Motor neuron (in vitro differentiated cells): ENCODE data around the gene SGMS1. TPM values are rescaled to one million over a fixed set of nuclear protein-coding genes. Genes with fewer than 3 reads are reported as not detected.
A peak's percentile ranks its signal among the peaks of the same experiment; 100 is the strongest.

Experiments
- ATAC-seq, 8 experiments: fragments of 200-7000 bp; cut with Tn5 transposase; replicated peaks in 6 of 8; 2 replicates each; pipeline ENCODE4 v1.8.0; 2021; ENCODE audit warnings: mild to moderate bottlenecking in 8 of 8, moderate library complexity in 8 of 8
- H3K27ac ChIP-seq, 2 donors: fragments of 250-450 bp; sonication (Bioruptor Pico); 2 replicates each; pipeline ENCODE4 v1.9.0; 2021; ENCODE audit warnings: antibody characterized with exemption in 2 of 2, mild to moderate bottlenecking in 2 of 2, moderate library complexity in 1 of 2
- H3K4me1 ChIP-seq, 2 donors: fragments of 250-450 bp; sonication (Bioruptor Pico); replicated peaks in 1 of 2; 2 replicates each; pipeline ENCODE4 v1.6.1; 2021; ENCODE audit warnings: antibody characterized with exemption in 2 of 2, mild to moderate bottlenecking in 2 of 2, moderate library complexity in 1 of 2
- H3K4me3 ChIP-seq, 5 donors: fragments of 250-450 bp; sonication (Bioruptor Pico); 2 replicates each; pipeline ENCODE4 v1.9.0; 2021; ENCODE audit warnings: antibody characterized with exemption in 5 of 5, mild to moderate bottlenecking in 5 of 5, moderate library complexity in 4 of 5
- WGBS, 10 experiments: fragments of 450-650 bp; shearing (Covaris generic); methylation state at CpG; one replicate each; pipeline ENCODE4 v1.0.0; 2022; 5-methylcytosine and 5-hydroxymethylcytosine counted together
- in situ Hi-C, 9 experiments: fragments of 400-800 bp; cut with MboI; loops; one replicate each; pipeline ENCODE4 v1.15.0; 2021; ENCODE audit warnings: low sequenced_read_pairs in 9 of 9, low pct_unique_long_range_greater_than_20kb in 2 of 9; ENCODE audit not compliant: unreplicated experiment in 9 of 9
- total RNA-seq, 8 experiments: library from RNA; unstranded; fragments of 300-600 nt; gene quantifications; 2 replicates each; pipeline versions ENCODE4 v1.2.3 to v1.2.4, GENCODE V29; 2022

Gene SGMS1
- total RNA-seq, 8 experiments from 2014 or later, result 8.5 to 31.0 (median 19.8) TPM

GRCh38 chr10:50582766-50583762, 40.7 kb downstream of the SGMS1 start:
- Histone ChIP-seq H3K27ac (no peak overlapping the region), H3K4me1 (peaks cover 0 to 8% of the 10 kb centered on the region in 2 donors), H3K4me3 (no peak overlapping the region)
- in situ Hi-C loops, result no loop called here
- 89 to 100% (median 100%) methylated on average over 1 to 2 of the region's 2 CpGs; no CpG with 5 or more reads in 1 of the 10 experiments for WGBS, 10 experiments
- no peak for ATAC-seq

DNA sequence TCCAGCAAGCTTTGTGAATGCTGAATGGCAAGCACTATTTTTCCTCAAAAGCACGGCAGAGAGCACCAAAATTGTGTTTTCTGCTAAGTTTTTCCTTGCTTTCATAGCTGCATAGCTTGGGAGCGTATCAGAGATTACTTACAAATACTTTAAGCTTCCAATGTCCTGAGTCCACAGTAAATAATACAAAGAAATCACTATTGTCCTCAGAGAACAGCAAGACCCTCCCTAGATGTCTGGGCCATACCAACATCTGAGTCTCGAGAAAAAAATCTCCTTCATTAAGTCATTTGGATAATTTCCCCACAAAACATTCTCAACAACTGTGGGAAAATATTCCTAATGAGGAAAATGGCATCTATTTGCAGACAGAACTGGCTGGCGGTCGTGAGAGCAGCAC, 41.7 kb downstream of the SGMS1 start:
- no peak for ATAC-seq
- Histone ChIP-seq H3K27ac (no peak overlapping the region), H3K4me1 (peaks cover 0 to 15% of the 10 kb centered on the region in 2 donors), H3K4me3 (no peak overlapping the region)
- in situ Hi-C loops, result no loop called here
- WGBS, 10 experiments, result 67 to 100% (median 86%) methylated on average over 2 to 5 of the region's 5 CpGs; no CpG with 5 or more reads in 3 of the 10 experiments

GRCh38 chr10:50580262-50580891, 43.4 kb downstream of the SGMS1 start:
- no peak overlapping the region for H3K27ac ChIP-seq
- in situ Hi-C loops, result no loop called here
- 88 to 100% (median 92%) methylated on average over 3 to 7 of the region's 7 CpGs; no CpG with 5 or more reads in 2 of the 10 experiments for WGBS, 10 experiments
- no peak for ATAC-seq
- H3K4me1 ChIP-seq, result peaks cover 0 to 15% of the 10 kb centered on the region in 2 donors
- H3K4me3 ChIP-seq, result no peak overlapping the region

GRCh38 chr10:50579491-50580261, 44.1 kb downstream of the SGMS1 start:
- in situ Hi-C loops, result no loop called here
- no peak for ATAC-seq
- WGBS, 10 experiments, result 66 to 100% (median 91%) methylated on average over 1 to 4 of the region's 4 CpGs; no CpG with 5 or more reads in 2 of the 10 experiments
- no peak overlapping the region for H3K4me3 ChIP-seq
- no peak overlapping the region for H3K27ac ChIP-seq
- H3K4me1 ChIP-seq, result peaks cover 0 to 15% of the 10 kb centered on the region in 2 donors

- WGBS, 10 experiments, result 92 to 100% (median 96%) methylated on average over 1 to 2 of the region's 2 CpGs
- H3K27ac ChIP-seq, result no peak overlapping the region
- in situ Hi-C loops, result no loop called here
- H3K4me3 ChIP-seq, result no peak overlapping the region
- H3K4me1 ChIP-seq, result peaks cover 0 to 15% of the 10 kb centered on the region in 2 donors
- no peak for ATAC-seq
Observed at GRCh38 chr10:50578949-50579348, 44.8 kb downstream of the SGMS1 start.

DNA sequence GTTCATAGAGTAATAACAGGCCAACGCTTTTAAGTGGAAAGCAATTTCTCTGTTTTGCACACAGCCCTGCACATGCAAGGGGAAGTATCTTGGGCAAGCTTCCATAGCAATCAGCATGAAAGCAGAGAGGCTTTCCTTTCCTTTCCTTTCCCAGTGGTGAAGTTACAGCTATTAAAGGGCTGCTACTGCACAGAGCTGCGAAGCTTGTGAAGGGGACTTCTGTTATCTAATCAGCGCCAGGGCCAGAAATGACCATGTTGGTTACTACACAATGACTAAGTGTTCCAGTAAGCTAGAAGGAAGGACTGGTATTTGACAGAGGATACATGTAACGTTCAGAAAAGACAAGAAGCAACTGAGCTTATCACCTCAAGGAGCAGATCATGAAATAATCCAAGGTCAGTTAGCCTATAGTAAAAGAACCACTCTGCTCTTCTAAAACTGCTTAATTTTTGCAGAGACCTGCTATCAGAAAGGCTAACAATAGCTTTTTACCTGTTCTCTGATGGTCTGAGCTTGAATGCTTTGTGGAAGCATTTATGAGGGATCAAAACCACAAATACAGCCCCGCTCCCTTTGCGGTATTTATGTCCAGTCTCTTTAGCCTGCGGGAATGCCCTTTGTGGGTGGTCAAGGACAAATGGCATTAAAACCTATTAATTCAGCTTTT, 45.9 kb downstream of the SGMS1 start:
- in situ Hi-C loops, result no loop called here
- peak in 5 of 8 experiments; percentile 22 to 71 (median 50) for ATAC-seq
- H3K27ac ChIP-seq, result peak overlapping the region in 1 of 2 donors; percentile 48
- H3K4me1 ChIP-seq, result peaks cover 0 to 15% of the 10 kb centered on the region in 2 donors
- no peak overlapping the region for H3K4me3 ChIP-seq
- WGBS, 10 experiments, result 40 to 100% (median 77%) methylated on average over 1 to 5 of the region's 7 CpGs

DNA sequence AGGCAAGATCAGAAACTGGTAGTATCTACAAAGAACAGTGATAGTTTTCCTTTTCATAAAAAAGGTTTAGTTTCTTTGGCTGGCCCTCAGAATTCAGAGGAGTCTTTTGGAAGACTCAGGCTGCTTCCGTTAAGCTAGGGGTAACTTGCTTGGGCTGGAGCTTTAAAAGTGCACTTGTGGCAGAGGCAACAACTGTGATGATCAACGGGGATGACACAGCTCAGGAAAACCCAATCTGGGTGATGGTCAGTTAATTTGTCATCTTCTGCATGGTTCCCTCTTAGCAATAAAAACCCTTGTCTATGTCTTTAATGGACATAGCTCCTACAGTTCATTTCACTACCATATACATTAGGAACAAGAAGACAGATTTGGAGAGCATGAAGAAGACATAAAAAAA, 46.7 kb downstream of the SGMS1 start:
- Histone ChIP-seq H3K4me1 (peaks cover 0 to 15% of the 10 kb centered on the region in 2 donors), H3K27ac (no peak overlapping the region), H3K4me3 (no peak overlapping the region)
- ATAC-seq, result no peak
- 71 to 100% (median 100%) methylated on average over 1 to 2 of the region's 2 CpGs; no CpG with 5 or more reads in 1 of the 10 experiments for WGBS, 10 experiments
- in situ Hi-C loops, result no loop called here

DNA sequence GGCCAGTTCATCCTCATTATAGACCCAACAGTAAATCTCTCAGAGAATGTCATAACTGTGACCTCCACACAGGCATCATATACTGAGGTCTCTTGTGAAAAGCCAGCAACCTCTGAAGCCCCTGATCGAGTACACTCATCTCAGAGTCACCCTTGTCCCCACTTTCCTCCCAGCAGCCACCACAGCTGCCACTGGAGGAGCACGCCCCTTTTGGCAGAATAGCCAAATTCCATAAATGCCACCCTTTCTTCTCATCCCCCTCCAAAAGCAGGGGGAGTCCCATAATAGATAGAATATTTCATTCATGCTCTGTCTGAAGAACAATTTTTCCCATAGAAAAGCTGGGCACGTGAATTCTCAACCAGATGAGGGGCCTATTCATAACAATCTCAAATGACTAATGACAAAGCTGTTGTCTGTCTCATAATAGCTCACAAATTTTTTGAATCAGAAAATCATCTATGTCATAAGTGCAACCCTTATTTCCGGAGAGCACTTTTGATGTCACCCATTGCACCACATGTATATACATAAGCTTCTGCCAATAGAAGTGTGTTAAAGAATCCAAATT, 47.4 kb downstream of the SGMS1 start:
- H3K4me1 ChIP-seq, result peaks cover 0 to 15% of the 10 kb centered on the region in 2 donors
- no peak overlapping the region for H3K27ac ChIP-seq
- 42 to 100% (median 91%) methylated on average over 1 to 4 of the region's 4 CpGs for WGBS, 10 experiments
- in situ Hi-C loops, result no loop called here
- no peak overlapping the region for H3K4me3 ChIP-seq
- peak in 1 of 8 experiments; percentile 21 for ATAC-seq

- no peak overlapping the region for H3K27ac ChIP-seq
Observed at GRCh38 chr10:50575477-50576244, 48.1 kb downstream of the SGMS1 start.

DNA sequence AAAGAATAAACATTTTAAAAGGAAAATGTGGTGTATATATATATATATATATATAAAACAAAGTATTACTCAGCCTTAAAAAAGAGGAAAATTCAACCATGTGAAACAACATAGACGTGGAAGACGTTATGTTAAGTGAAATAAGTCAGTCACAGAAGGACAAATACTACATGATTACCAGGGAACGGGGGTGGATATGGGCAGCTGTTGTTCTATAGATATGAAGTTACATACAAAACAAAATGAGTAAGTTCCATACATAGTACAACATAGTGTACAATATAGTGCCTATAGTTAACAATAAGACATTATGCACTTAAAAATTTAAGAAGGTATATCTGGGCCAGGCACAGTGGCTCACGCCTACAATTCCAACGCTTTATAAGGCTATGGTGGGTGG, 48.8 kb downstream of the SGMS1 start:
- WGBS, 10 experiments, result 67 to 100% (median 100%) methylated on average over 1 to 4 of the region's 5 CpGs; no CpG with 5 or more reads in 1 of the 10 experiments

More at GRCh38 chr10:50575477-50576244, 48.1 kb downstream of the SGMS1 start:
- 76 to 100% (median 86%) methylated on average over 1 to 5 of the region's 5 CpGs for WGBS, 10 experiments
- ATAC-seq, result no peak
- in situ Hi-C loops, result no loop called here
- Histone ChIP-seq H3K4me3 (no peak overlapping the region), H3K4me1 (peaks cover 0 to 15% of the 10 kb centered on the region in 2 donors)

DNA sequence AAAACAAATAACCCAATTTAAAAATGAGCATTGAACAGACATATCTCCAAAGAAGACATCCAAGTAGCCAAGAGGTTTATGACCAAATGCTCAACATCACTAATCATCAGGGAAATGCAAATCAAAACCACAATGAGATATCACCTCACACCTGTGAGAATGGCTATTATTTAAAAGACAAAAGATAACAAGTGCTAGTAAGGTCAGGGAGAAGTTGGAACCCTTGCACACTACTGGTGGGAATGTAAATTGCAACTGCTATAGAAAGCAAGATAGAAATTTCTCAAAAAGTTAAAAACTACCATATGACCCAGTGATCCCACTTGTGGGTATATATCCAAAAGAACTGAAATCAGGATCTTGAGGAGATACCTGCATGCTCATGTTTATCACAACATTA, 49.5 kb downstream of the SGMS1 start:
- Histone ChIP-seq H3K27ac (no peak overlapping the region), H3K4me3 (no peak overlapping the region), H3K4me1 (peaks cover 0 to 15% of the 10 kb centered on the region in 2 donors)
- in situ Hi-C loops, result no loop called here
- no peak for ATAC-seq

More for the DNA sequence above, 48.8 kb downstream of the SGMS1 start:
- in situ Hi-C loops, result no loop called here
- no peak overlapping the region for H3K27ac ChIP-seq
- no peak for ATAC-seq
- H3K4me1 ChIP-seq, result peaks cover 0 to 15% of the 10 kb centered on the region in 2 donors
- no peak overlapping the region for H3K4me3 ChIP-seq
